ENCODE data around the gene CNGA3.

DNA sequence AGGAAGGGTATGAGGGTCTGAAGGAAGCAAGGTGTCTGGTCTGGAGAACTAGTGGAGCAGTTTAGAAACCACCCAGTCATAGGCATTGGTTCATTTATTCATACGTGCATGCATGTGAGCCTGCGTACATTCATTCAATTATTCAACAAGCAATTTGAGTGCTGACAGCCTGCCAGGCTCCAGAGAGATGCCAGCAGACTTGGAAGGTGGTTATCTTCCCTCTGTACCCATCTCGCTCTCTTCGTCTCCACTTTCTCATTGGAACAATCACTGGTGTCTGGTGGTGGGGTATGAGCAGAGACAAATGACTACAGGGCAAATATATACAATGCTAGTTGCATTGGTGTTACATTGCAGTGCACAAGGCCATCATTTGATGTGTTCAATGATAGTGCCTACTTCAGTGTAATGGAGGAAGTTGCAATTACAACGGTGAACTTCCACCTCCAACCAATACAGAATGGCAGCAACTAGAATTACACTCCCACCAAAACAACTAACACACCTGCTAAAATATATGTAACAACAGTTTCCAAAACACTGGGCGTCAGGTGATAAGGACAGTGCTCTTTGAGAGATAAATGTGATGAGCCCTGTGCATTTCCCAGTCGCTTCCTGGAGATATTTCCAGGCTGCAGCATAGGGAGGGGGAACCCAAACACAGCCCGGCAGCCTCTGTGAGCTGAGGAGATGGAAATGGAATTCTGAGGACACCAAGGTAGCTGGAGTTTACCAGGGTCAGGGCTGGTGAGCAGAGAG is 32.6 kb upstream of the CNGA3 start:
- TF ChIP-seq, protein P1, sequence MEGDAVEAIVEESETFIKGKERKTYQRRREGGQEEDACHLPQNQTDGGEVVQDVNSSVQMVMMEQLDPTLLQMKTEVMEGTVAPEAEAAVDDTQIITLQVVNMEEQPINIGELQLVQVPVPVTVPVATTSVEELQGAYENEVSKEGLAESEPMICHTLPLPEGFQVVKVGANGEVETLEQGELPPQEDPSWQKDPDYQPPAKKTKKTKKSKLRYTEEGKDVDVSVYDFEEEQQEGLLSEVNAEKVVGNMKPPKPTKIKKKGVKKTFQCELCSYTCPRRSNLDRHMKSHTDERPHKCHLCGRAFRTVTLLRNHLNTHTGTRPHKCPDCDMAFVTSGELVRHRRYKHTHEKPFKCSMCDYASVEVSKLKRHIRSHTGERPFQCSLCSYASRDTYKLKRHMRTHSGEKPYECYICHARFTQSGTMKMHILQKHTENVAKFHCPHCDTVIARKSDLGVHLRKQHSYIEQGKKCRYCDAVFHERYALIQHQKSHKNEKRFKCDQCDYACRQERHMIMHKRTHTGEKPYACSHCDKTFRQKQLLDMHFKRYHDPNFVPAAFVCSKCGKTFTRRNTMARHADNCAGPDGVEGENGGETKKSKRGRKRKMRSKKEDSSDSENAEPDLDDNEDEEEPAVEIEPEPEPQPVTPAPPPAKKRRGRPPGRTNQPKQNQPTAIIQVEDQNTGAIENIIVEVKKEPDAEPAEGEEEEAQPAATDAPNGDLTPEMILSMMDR (conservative IDR thresholded peaks at IDR 0.05; ENCODE audit: low read length), result no peak
- no peak for TF ChIP-seq EZH2phosphoT487 (IDR thresholded peaks at IDR 0.05; ENCODE audit: borderline replicate concordance)
